HepG2 (cell line): ENCODE data around the gene ASCC3. TPM values are rescaled to one million over a fixed set of nuclear protein-coding genes. Genes with fewer than 3 reads are reported as not detected.

Experiments used
- ATAC-seq: fragments of 200-7000 bp; cut with Tn5 transposase; 3 replicates; pipeline ENCODE4 v1.9.1; 2020; ENCODE audit warnings: mild to moderate bottlenecking, moderate library complexity
- BruUV-seq: library from RNA; stranded (reverse); fragments of 400-500 nt; replicated peaks from 2 replicates; lab custom pipeline; 2021; lab: Mats Ljungman, UMichigan
- CTCF ChIA-PET: fragments of 300-600 bp; formaldehyde crosslinking; extraction: SDS; loops from one replicate; lab custom pipeline; 2021; ENCODE audit warnings: low total read pairs, inconsistent platforms, low intra/inter-chr PET ratio; lab: Yijun Ruan, JAX
- POLR2A ChIA-PET: fragments of 350-600 bp; sonication (Branson Sonifier 250); formaldehyde crosslinking; loops from one replicate; lab custom pipeline; 2020; ENCODE audit warnings: antibody characterized with exemption, inconsistent platforms; lab: Yijun Ruan, JAX
- DNase-seq: peaks from one replicate; pipeline ENCODE4 v3.0.0-alpha.2; 2015; ENCODE audit warnings: low spot score
- FAIRE-seq: peaks from 3 replicates; lab custom pipeline; 2011; peaks lifted over from hg19 to GRCh38; lab: Jason Lieb, UNC
- H2AFZ ChIP-seq: one replicate; pipeline ENCODE4 v1.6.1; 2011; ENCODE audit warnings: low read length, inconsistent platforms
- H3K27ac ChIP-seq: fragments of 300-600 bp; 3 replicates; pipeline ENCODE4 v1.8.0; 2011; ENCODE audit warnings: mixed run types, mild to moderate bottlenecking, mixed read lengths, low read length, inconsistent platforms; ENCODE audit not compliant: insufficient read depth; ENCODE audit errors: extremely low read length
- H3K27me3 ChIP-seq, 2 experiments: fragments of 200-600 bp in 1 of 2; 2 replicates in 1 of 2; 3 replicates in 1 of 2; pipeline versions ENCODE4 v1.6.0 to v1.8.0; 2011; ENCODE audit warnings: low read length in 2 of 2, mild to moderate bottlenecking in 2 of 2, moderate library complexity in 2 of 2, inconsistent platforms in 1 of 2; ENCODE audit not compliant: insufficient read depth in 2 of 2, control insufficient read depth in 1 of 2
- H3K36me3 ChIP-seq, 2 experiments: fragments of 200-600 bp in 1 of 2; replicated peaks in 1 of 2; 2 replicates in 1 of 2; 3 replicates in 1 of 2; pipeline versions ENCODE4 v1.5.1 to v1.8.0; 2011; ENCODE audit warnings: low read length in 2 of 2, inconsistent platforms in 1 of 2; ENCODE audit not compliant: insufficient read depth in 2 of 2, control insufficient read depth in 1 of 2
- H3K4me1 ChIP-seq: 2 replicates; pipeline ENCODE4 v1.5.1; 2012; ENCODE audit warnings: low read length, inconsistent platforms; ENCODE audit not compliant: insufficient read depth
- H3K4me2 ChIP-seq: 2 replicates; pipeline ENCODE4 v1.6.0; 2011; ENCODE audit warnings: low read depth, low read length, inconsistent platforms
- H3K4me3 ChIP-seq, 3 experiments: fragments of 200-600 bp in 1 of 3; sonication (generic), shearing (Covaris generic) in 1 of 3; replicated peaks in 1 of 3; 2 replicates each; pipeline ENCODE4 v1.5.1; 2011 to 2016; ENCODE audit warnings: low read length in 3 of 3, inconsistent platforms in 2 of 3, low read depth in 2 of 3, mild to moderate bottlenecking in 2 of 3, control low read depth in 1 of 3, mixed read lengths in 1 of 3; ENCODE audit not compliant: insufficient read depth in 1 of 3
- H3K79me2 ChIP-seq: one replicate; pipeline ENCODE4 v1.6.1; 2011; ENCODE audit warnings: low read length, inconsistent platforms; ENCODE audit not compliant: insufficient read depth
- H3K9ac ChIP-seq: 2 replicates; pipeline ENCODE4 v1.6.0; 2011; ENCODE audit warnings: mild to moderate bottlenecking, low read depth, low read length, inconsistent platforms; ENCODE audit not compliant: insufficient read depth
- H3K9me3 ChIP-seq: 2 replicates; pipeline ENCODE4 v1.5.1; 2012; ENCODE audit warnings: mild to moderate bottlenecking, low read length
- H4K20me1 ChIP-seq: 2 replicates; pipeline ENCODE4 v1.6.0; 2011; ENCODE audit warnings: inconsistent platforms, mild to moderate bottlenecking, low read length, moderate library complexity; ENCODE audit not compliant: insufficient read depth
- AHR ChIP-seq: IDR thresholded peaks from 2 replicates; pipeline ENCODE4 v1.6.1; 2018; ENCODE audit warnings: missing genetic modification reagents, missing compliant biosample characterization
- BCL6 ChIP-seq: IDR thresholded peaks from 2 replicates; pipeline ENCODE4 v1.6.1; 2016; ENCODE audit warnings: missing genetic modification reagents, missing compliant biosample characterization
- GABPA ChIP-seq, 2 experiments: IDR thresholded peaks; 2 replicates each; pipeline ENCODE4 v1.6.1; 2011 to 2016; ENCODE audit warnings: low read depth in 2 of 2, low read length in 1 of 2, missing biosample characterization in 1 of 2, missing genetic modification characterization in 1 of 2
- HCFC1 ChIP-seq: fragments of 150-350 bp; IDR thresholded peaks from 2 replicates; pipeline ENCODE4 v1.6.1; 2014; ENCODE audit warnings: low read depth, low read length
- SMARCC2 ChIP-seq: fragments of 450-650 bp; IDR thresholded peaks from 2 replicates; pipeline ENCODE4 v1.6.1; 2017; ENCODE audit warnings: antibody characterized with exemption, mild to moderate bottlenecking
- ZFP90 ChIP-seq: sonication (generic); formaldehyde crosslinking; IDR thresholded peaks from 2 replicates; pipeline ENCODE4 v1.8.0; 2022; ENCODE audit warnings: missing genetic modification reagents, mild to moderate bottlenecking, inconsistent platforms, borderline replicate concordance
- ZNF121 ChIP-seq: sonication (generic); formaldehyde crosslinking; IDR thresholded peaks from 2 replicates; pipeline ENCODE4 v1.5.0; 2020; ENCODE audit warnings: mild to moderate bottlenecking, missing genetic modification reagents
- ZNF205 ChIP-seq: IDR thresholded peaks from 2 replicates; pipeline ENCODE4 v1.6.1; 2018; ENCODE audit warnings: missing biosample characterization, missing genetic modification reagents
- ZNF207 ChIP-seq: fragments of 450-650 bp; IDR thresholded peaks from 2 replicates; pipeline ENCODE4 v1.6.1; 2016; ENCODE audit warnings: antibody characterized with exemption, borderline replicate concordance
- ZNF317 ChIP-seq: sonication (generic); formaldehyde crosslinking; IDR thresholded peaks from 2 replicates; pipeline ENCODE4 v1.5.0; 2020; ENCODE audit warnings: mild to moderate bottlenecking, missing genetic modification reagents
- ZNF552 ChIP-seq: sonication (generic); formaldehyde crosslinking; IDR thresholded peaks from 2 replicates; pipeline ENCODE4 v1.9.0; 2022; ENCODE audit warnings: missing genetic modification reagents, mild to moderate bottlenecking, borderline replicate concordance
- ZNF687 ChIP-seq: sonication (generic); formaldehyde crosslinking; IDR thresholded peaks from 2 replicates; pipeline ENCODE4 v1.5.1; 2020; ENCODE audit warnings: mild to moderate bottlenecking, missing genetic modification reagents, moderate library complexity
- WGBS: methylation state at CpG from one replicate; pipeline ENCODE4 v1.1.6; 2017; ENCODE audit warnings: low lambda C conversion rate; 5-methylcytosine and 5-hydroxymethylcytosine counted together
- in situ Hi-C: cut with HindIII; loops from 2 replicates; pipeline ENCODE4 v1.10.0; 2017; ENCODE audit warnings: low pct_unique_long_range_greater_than_20kb; ENCODE audit not compliant: extremely low pct_ligation_motif_present
- intact Hi-C: fragments of 100-400 bp; cut with micrococcal nuclease; formaldehyde crosslinking; loops from one replicate; pipeline ENCODE4 v1.10.0; 2022; ENCODE audit not compliant: unreplicated experiment
- polyA plus RNA-seq, 8 experiments: library from polyadenylated mRNA; depleted of rRNA in 3 of 8; stranded (reverse) in 7 of 8; unstranded in 1 of 8; fragments of >200 nt; fragmentation: Illumina TruSeq in 4 of 8; extraction: Trizol in 4 of 8; gene quantifications; 2 replicates each; pipeline versions ENCODE4 v1.2.1 to v1.2.3, GENCODE V29; 2011 to 2016; ENCODE audit warnings: low read depth in 4 of 8, missing spikeins in 1 of 8, mixed read lengths in 1 of 8; ENCODE audit not compliant: insufficient read depth in 1 of 8
- total RNA-seq, 5 experiments: library from RNA; depleted of rRNA; stranded (reverse); fragments of >200 nt; fragmentation: Illumina TruSeq; extraction: Trizol; gene quantifications; 2 replicates each; pipeline ENCODE4 v1.2.3, GENCODE V29; 2016; ENCODE audit warnings: low read depth in 1 of 5
- TF ChIP-seq, protein P1 (sequence below): sonication (generic); formaldehyde crosslinking; IDR thresholded peaks from 2 replicates; pipeline ENCODE4 v1.8.1; 2023; ENCODE audit warnings: mild to moderate bottlenecking, inconsistent platforms, moderate library complexity, missing genetic modification reagents, borderline replicate concordance
- TF ChIP-seq, protein P2 (sequence below): sonication (generic); formaldehyde crosslinking; IDR thresholded peaks from 2 replicates; pipeline ENCODE4 v1.5.0; 2020; ENCODE audit warnings: missing genetic modification reagents

Gene ASCC3
- total and polyA plus RNA-seq, 2 of the 13 experiments (the other 11 are each of a cell fraction or from before 2014, with no cell fraction given) = 23.1 to 55.7 TPM

DNA sequence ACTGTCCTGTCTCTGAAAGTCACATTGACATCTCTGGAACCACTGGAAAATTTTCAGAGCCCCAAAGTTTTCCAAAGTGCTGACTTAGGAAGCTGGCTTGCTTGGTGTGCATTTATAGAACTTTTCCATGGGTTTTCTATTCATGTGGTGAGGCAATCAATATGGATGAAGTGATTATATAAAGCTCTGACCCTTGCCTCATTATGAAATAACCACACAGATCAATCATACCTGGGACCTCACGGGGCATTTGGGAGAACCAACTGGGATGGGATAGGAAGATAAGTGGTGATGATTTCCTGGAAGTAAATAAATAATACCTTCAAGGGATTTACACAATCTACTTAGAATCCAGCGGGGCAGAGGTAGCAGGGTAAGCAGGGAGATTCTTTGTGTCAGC is 393.5 kb downstream of the ASCC3 start:
- POLR2A ChIA-PET = no interaction called here
- Histone ChIP-seq H4K20me1 (no peaks in the 10 kb centered on the region), H3K36me3 (no peaks in the 10 kb centered on the region), H3K9ac (no peak overlapping the region), H3K79me2 (no peaks in the 10 kb centered on the region), H3K4me3 (no peak overlapping the region), H3K4me1 (peaks cover 9% of the 10 kb centered on the region), H3K9me3 (no peaks in the 10 kb centered on the region), H2AFZ (no peak overlapping the region), H3K27ac (no peak overlapping the region), H3K27me3 (peaks cover 0 to 24% of the 10 kb centered on the region in 2 experiments; a peak in 3 of 5 replicates), H3K4me2 (no peak overlapping the region)
- BruUV-seq = no TSS peak
- no peak for FAIRE-seq
- DNase-seq = no peak
- TF ChIP-seq BCL6 (CRISPR knock-in tag) (peak; percentile 34; the same call in 1 of the 2 replicates), SMARCC2 (no peak)
- CTCF ChIA-PET = no interaction called here
- 20% methylated on average over 2 of the region's 2 CpGs for WGBS
- in situ Hi-C loops = no loop called here
- intact Hi-C loops = no loop called here
- ATAC-seq = no peak

DNA sequence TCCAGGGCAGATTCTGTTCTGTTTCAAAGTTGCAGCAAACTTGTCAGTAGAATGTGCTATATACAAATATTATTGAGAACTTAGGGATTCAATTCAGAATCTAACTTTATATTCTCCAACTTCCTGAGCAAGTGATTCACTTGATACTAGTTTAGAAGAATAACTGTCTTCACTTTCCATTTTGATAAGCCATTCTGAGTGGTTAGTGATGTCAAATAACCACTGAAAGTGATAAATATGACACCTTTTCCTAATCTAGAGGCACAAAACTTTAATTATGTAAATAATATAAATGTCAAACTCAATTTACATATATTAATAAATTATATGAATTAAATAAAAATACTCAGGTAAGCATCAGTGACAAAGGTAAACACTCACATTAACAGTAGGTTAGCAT is 395.9 kb downstream of the ASCC3 start:
- Histone ChIP-seq H3K9me3 (no peaks in the 10 kb centered on the region), H3K27me3 (peaks cover 0 to 24% of the 10 kb centered on the region in 2 experiments; a peak in 3 of 5 replicates), H3K79me2 (no peaks in the 10 kb centered on the region), H3K4me2 (no peak overlapping the region), H3K4me1 (peaks cover 15% of the 10 kb centered on the region), H2AFZ (no peak overlapping the region), H4K20me1 (no peaks in the 10 kb centered on the region), H3K36me3 (no peaks in the 10 kb centered on the region), H3K9ac (no peak overlapping the region), H3K4me3 (no peak overlapping the region), H3K27ac (no peak overlapping the region)
- FAIRE-seq (no peak), DNase-seq (no peak), ATAC-seq (no peak)
- intact Hi-C loops (no loop called here), in situ Hi-C loops (no loop called here)
- no TSS peak for BruUV-seq
- ChIA-PET POLR2A (no interaction called here), CTCF (no interaction called here)
- TF ChIP-seq AHR (CRISPR knock-in tag) (no peak), ZNF687 (CRISPR knock-in tag) (no peak), ZNF207 (no peak), ZNF317 (no peak), ZFP90 (CRISPR knock-in tag) (no peak), ZNF552 (CRISPR knock-in tag) (no peak), ZNF121 (CRISPR knock-in tag) (no peak), ZNF205 (no peak), HCFC1 (no peak), GABPA (IDR thresholded peaks at IDR 0.05; ENCODE audit: low read depth, low read length) (no peak), GABPA (CRISPR knock-in tag; IDR thresholded peaks at IDR 0.05; ENCODE audit: low read depth) (no peak)
- TF ChIP-seq, protein P1, sequence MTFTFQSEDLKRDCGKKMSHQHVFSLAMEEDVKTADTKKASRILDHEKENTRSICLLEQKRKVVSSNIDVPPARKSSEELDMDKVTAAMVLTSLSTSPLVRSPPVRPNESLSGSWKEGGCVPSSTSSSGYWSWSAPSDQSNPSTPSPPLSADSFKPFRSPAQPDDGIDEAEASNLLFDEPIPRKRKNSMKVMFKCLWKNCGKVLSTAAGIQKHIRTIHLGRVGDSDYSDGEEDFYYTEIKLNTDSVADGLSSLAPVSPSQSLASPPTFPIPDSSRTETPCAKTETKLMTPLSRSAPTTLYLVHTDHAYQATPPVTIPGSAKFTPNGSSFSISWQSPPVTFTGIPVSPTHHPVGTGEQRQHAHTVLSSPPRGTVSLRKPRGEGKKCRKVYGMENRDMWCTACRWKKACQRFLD (CRISPR knock-in tag) = no peak
- TF ChIP-seq, protein P2, sequence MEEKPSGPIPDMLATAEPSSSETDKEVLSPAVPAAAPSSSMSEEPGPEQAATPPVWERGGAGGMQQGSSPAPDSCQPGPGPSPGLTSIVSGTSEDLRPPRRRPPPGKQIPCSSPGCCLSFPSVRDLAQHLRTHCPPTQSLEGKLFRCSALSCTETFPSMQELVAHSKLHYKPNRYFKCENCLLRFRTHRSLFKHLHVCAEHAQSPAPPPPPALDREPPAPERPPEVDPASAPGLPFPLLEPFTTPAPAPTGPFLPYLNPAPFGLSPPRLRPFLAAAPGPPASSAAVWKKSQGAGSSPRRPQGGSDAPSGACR (CRISPR knock-in tag) = no peak
